HepG2 (cell line): Measurements from ENCODE around the gene SEMA3F. TPM values are rescaled to one million over a fixed set of nuclear protein-coding genes. Genes with fewer than 3 reads are reported as not detected.
A peak's percentile ranks its signal among the peaks of the same experiment; 100 is the strongest.

Experiments used
- AGO2 ChIP-seq: fragments of 200-400 bp; formaldehyde crosslinking; optimal IDR thresholded peaks from 2 replicates; pipeline ENCODE3; 2017; ENCODE audit warnings: mild to moderate bottlenecking, low read depth, low read length, moderate library complexity
- CBX2 ChIP-seq, 2 experiments: fragments of 200-600 bp in 1 of 2; sonication (generic); formaldehyde crosslinking in 1 of 2; IDR thresholded peaks; 2 replicates each; pipeline versions ENCODE4 v1.7.0 to v1.8.1; 2018 to 2022; ENCODE audit warnings: low read depth in 2 of 2, low read length in 1 of 2, mild to moderate bottlenecking in 1 of 2, missing genetic modification reagents in 1 of 2
- CC2D1A ChIP-seq: sonication (generic); formaldehyde crosslinking; IDR thresholded peaks from 2 replicates; pipeline ENCODE4 v1.8.1; 2023; ENCODE audit warnings: mild to moderate bottlenecking, missing genetic modification reagents
- NRL ChIP-seq: sonication (generic); formaldehyde crosslinking; IDR thresholded peaks from 2 replicates; pipeline ENCODE4 v1.5.0; 2020; ENCODE audit warnings: missing genetic modification reagents, mild to moderate bottlenecking, moderate library complexity, borderline replicate concordance
- POGK ChIP-seq: sonication (generic); formaldehyde crosslinking; conservative IDR thresholded peaks from 2 replicates; pipeline ENCODE4 v1.8.0; 2022; ENCODE audit warnings: mild to moderate bottlenecking, moderate library complexity, missing genetic modification reagents
- RBFOX2 ChIP-seq: fragments of 200-400 bp; formaldehyde crosslinking; IDR thresholded peaks from 2 replicates; pipeline ENCODE4 v1.6.1; 2017; ENCODE audit warnings: low read depth, mild to moderate bottlenecking, low read length
- SRSF9 ChIP-seq: fragments of 200-400 bp; formaldehyde crosslinking; IDR thresholded peaks from 2 replicates; pipeline ENCODE4 v1.6.1; 2018; ENCODE audit warnings: borderline replicate concordance, mild to moderate bottlenecking, low read depth, low read length; ENCODE audit not compliant: insufficient read depth, poor library complexity, severe bottlenecking
- ZKSCAN1 ChIP-seq: fragments of 150-350 bp; IDR thresholded peaks from 2 replicates; pipeline ENCODE4 v1.6.1; 2014; ENCODE audit warnings: low read length
- ZNF30 ChIP-seq: sonication (generic); formaldehyde crosslinking; IDR thresholded peaks from 2 replicates; pipeline ENCODE4 v1.5.0; 2020; ENCODE audit warnings: mild to moderate bottlenecking, missing genetic modification reagents
- ZNF326 ChIP-seq: sonication (generic); formaldehyde crosslinking; IDR thresholded peaks from 2 replicates; pipeline ENCODE4 v1.4.0; 2020; ENCODE audit warnings: missing genetic modification reagents, borderline replicate concordance
- ZNF597 ChIP-seq: sonication (generic); formaldehyde crosslinking; IDR thresholded peaks from 2 replicates; pipeline ENCODE4 v1.5.0; 2020; ENCODE audit warnings: missing genetic modification reagents
- ZNF615 ChIP-seq: sonication (generic); formaldehyde crosslinking; IDR thresholded peaks from 2 replicates; pipeline ENCODE4 v1.5.0; 2020; ENCODE audit warnings: mild to moderate bottlenecking, missing genetic modification reagents, borderline replicate concordance
- ZNF737 ChIP-seq: sonication (generic); formaldehyde crosslinking; IDR thresholded peaks from 2 replicates; pipeline ENCODE4 v1.5.0; 2020; ENCODE audit warnings: missing genetic modification reagents, mild to moderate bottlenecking, borderline replicate concordance
- polyA plus RNA-seq, 8 experiments: library from polyadenylated mRNA; depleted of rRNA in 3 of 8; stranded (reverse) in 7 of 8; unstranded in 1 of 8; fragments of >200 nt; fragmentation: Illumina TruSeq in 4 of 8; extraction: Trizol in 4 of 8; gene quantifications; 2 replicates each; pipeline versions ENCODE4 v1.2.1 to v1.2.3, GENCODE V29; 2011 to 2016; ENCODE audit warnings: low read depth in 4 of 8, missing spikeins in 1 of 8, mixed read lengths in 1 of 8; ENCODE audit not compliant: insufficient read depth in 1 of 8
- total RNA-seq, 5 experiments: library from RNA; depleted of rRNA; stranded (reverse); fragments of >200 nt; fragmentation: Illumina TruSeq; extraction: Trizol; gene quantifications; 2 replicates each; pipeline ENCODE4 v1.2.3, GENCODE V29; 2016; ENCODE audit warnings: low read depth in 1 of 5

Gene SEMA3F
- total and polyA plus RNA-seq, 2 of the 13 experiments (the other 11 are each of a cell fraction or from before 2014, with no cell fraction given): 7.6 to 17.2 TPM

GRCh38 chr3:50207359-50208042 lies 52.4 kb downstream of the SEMA3F start (continued):
- TF ChIP-seq NRL: no peak
- no peak for TF ChIP-seq ZNF597
- no peak for TF ChIP-seq SRSF9
- TF ChIP-seq POGK (CRISPR knock-in tag): 0 out of 2 replicates have a peak, but pooled peaks have one; percentile 24
- TF ChIP-seq CC2D1A (CRISPR knock-in tag): 0 out of 2 replicates have a peak, but pooled peaks have one; percentile 43
- TF ChIP-seq ZNF615 (CRISPR knock-in tag): no peak
- TF ChIP-seq ZNF326 (CRISPR knock-in tag): no peak
- TF ChIP-seq ZNF30 (CRISPR knock-in tag): 0 out of 2 replicates have a peak, but pooled peaks have one; percentile 47
- TF ChIP-seq CBX2 (IDR thresholded peaks at IDR 0.05; ENCODE audit: low read depth, low read length): no peak
- 0 out of 2 replicates have a peak, but pooled peaks have one; percentile 27 for TF ChIP-seq CBX2 (CRISPR knock-in tag; IDR thresholded peaks at IDR 0.05; ENCODE audit: low read depth)
- peak; percentile 38; the same call in 1 of the 2 replicates for TF ChIP-seq RBFOX2
- peak; percentile 76; the same call in 1 of the 2 replicates for TF ChIP-seq ZKSCAN1
- no peak for TF ChIP-seq ZNF737 (CRISPR knock-in tag)
- TF ChIP-seq AGO2: peak; percentile 25
